ENCODE results near the gene HERC4.
"Not testable (repeated sequence)": the region's sequence is repeated elsewhere in the genome, so short reads cannot be mapped to it uniquely, and the experiment has no call there.

Gene HERC4

GRCh38 chr10:67936416-67936815, 138.7 kb downstream of the HERC4 start:
- DNase-seq: no peak

GRCh38 chr10:67935223-67935622, 139.9 kb downstream of the HERC4 start:
- no peak for DNase-seq

GRCh38 chr10:67934336-67934735, 140.7 kb downstream of the HERC4 start:
- no peak for DNase-seq

- no peak for DNase-seq
These were observed 141.9 kb downstream of the HERC4 start for GRCh38 chr10:67933199-67933598.

GRCh38 chr10:67926951-67927350, 148.1 kb downstream of the HERC4 start:
- peak; percentile 37 for DNase-seq

- peak; percentile 72 for DNase-seq
These were observed 149.6 kb downstream of the HERC4 start for GRCh38 chr10:67925449-67926005.

GRCh38 chr10:67924136-67924535, 150.9 kb downstream of the HERC4 start:
- no peak for DNase-seq

- DNase-seq: peak; percentile 19
These were observed 151.5 kb downstream of the HERC4 start for GRCh38 chr10:67923551-67923950.

- DNase-seq: no peak
These were observed 154.0 kb downstream of the HERC4 start for GRCh38 chr10:67921065-67921464.

- no peak for DNase-seq
These were observed 157.4 kb downstream of the HERC4 start for GRCh38 chr10:67917679-67918078.

GRCh38 chr10:67917169-67917568, 157.9 kb downstream of the HERC4 start:
- DNase-seq: no peak

- DNase-seq: no peak
These were observed 160.2 kb downstream of the HERC4 start for GRCh38 chr10:67914777-67915340.

- peak; percentile 62 for DNase-seq
These were observed 162.6 kb downstream of the HERC4 start for GRCh38 chr10:67912331-67912946.

GRCh38 chr10:67903581-67903980, 171.5 kb downstream of the HERC4 start:
- DNase-seq: no peak

GRCh38 chr10:67893637-67894036, 181.4 kb downstream of the HERC4 start:
- DNase-seq: no peak

- DNase-seq: peak; percentile 71
These were observed 190.0 kb downstream of the HERC4 start for GRCh38 chr10:67884842-67885670.

- DNase-seq: peak; percentile 93
These were observed 190.7 kb downstream of the HERC4 start, which contains the start of gene SIRT1 for GRCh38 chr10:67884313-67884841. Gene SIRT1, plus strand, starts transcription at chr10:67884656. Its CDS starts 66 bp downstream, at chr10:67884722.

- peak; percentile 4 for DNase-seq
These were observed 191.3 kb downstream of the HERC4 start for GRCh38 chr10:67883710-67884312.

GRCh38 chr10:67878133-67878532, 196.9 kb downstream of the HERC4 start:
- no peak for DNase-seq

- not testable (repeated sequence) for DNase-seq
These were observed 197.7 kb downstream of the HERC4 start for GRCh38 chr10:67877421-67877820.

GRCh38 chr10:67875340-67876238, 199.5 kb downstream of the HERC4 start:
- DNase-seq: no peak

Data from fibroblast of upper back skin (primary cell).